A549 (cell line): Measurements from ENCODE around the gene KLRC3. TPM values are rescaled to one million over a fixed set of nuclear protein-coding genes. Genes with fewer than 3 reads are reported as not detected.
"Not testable (repeated sequence)": the region's sequence is repeated elsewhere in the genome, so short reads cannot be mapped to it uniquely, and the experiment has no call there.

ENCODE experiments used
- ATAC-seq, 2 experiments: fragments of 200-7000 bp in 1 of 2; fragments of >200 bp in 1 of 2; cut with Nextera tagmentation in 1 of 2; cut with Tn5 transposase in 1 of 2; 3 replicates each; pipeline versions ENCODE4 v1.8.0 to v1.9.1; 2018 to 2020; ENCODE audit warnings: mild to moderate bottlenecking in 1 of 2, moderate library complexity in 1 of 2
- CTCF ChIA-PET: fragments of 300-600 bp; sonication (Branson Sonifier 250); formaldehyde crosslinking; extraction: SDS; loops from one replicate; lab custom pipeline; 2021; ENCODE audit warnings: antibody characterized with exemption, inconsistent platforms; lab: Yijun Ruan, JAX
- POLR2A ChIA-PET: fragments of 350-600 bp; formaldehyde crosslinking; extraction: SDS; loops from one replicate; lab custom pipeline; 2021; ENCODE audit warnings: antibody characterized with exemption, inconsistent platforms; lab: Yijun Ruan, JAX
- DNase-seq, 2 experiments: peaks; one replicate each; pipeline versions ENCODE4 v3.0.0 to v3.0.0-alpha.2; 2011 to 2016; ENCODE audit warnings: low read depth in 1 of 2, low spot score in 1 of 2
- FAIRE-seq: peaks from 2 replicates; lab custom pipeline; 2011; peaks lifted over from hg19 to GRCh38; lab: Jason Lieb, UNC
- H3K27ac ChIP-seq, 2 experiments: fragments of >200 bp; sonication (Bioruptor Twin); formaldehyde crosslinking; 3 replicates each; pipeline ENCODE4 v1.5.1; 2016 to 2017
- H3K4me1 ChIP-seq: fragments of >200 bp; sonication (Bioruptor Twin); formaldehyde crosslinking; 3 replicates; pipeline ENCODE4 v1.6.1; 2016
- H3K4me2 ChIP-seq: fragments of >200 bp; sonication (Bioruptor Twin); formaldehyde crosslinking; 3 replicates; pipeline ENCODE4 v1.6.1; 2016
- H3K4me3 ChIP-seq: fragments of >200 bp; sonication (Bioruptor Twin); formaldehyde crosslinking; 3 replicates; pipeline ENCODE4 v1.5.1; 2016
- H3K9me3 ChIP-seq: fragments of >200 bp; sonication (Bioruptor Twin); formaldehyde crosslinking; 3 replicates; pipeline ENCODE4 v1.6.1; 2016
- BHLHE40 ChIP-seq: IDR thresholded peaks from 2 replicates; pipeline ENCODE4 v1.6.1; 2012; ENCODE audit warnings: low read depth, low read length, inconsistent platforms
- CEBPB ChIP-seq, 2 experiments: fragments of >200 bp in 1 of 2; sonication (Bioruptor Twin) in 1 of 2; formaldehyde crosslinking in 1 of 2; IDR thresholded peaks; 2 replicates each; pipeline ENCODE4 v1.6.1; 2012 to 2016
- CHD2 ChIP-seq: fragments of 150-350 bp; IDR thresholded peaks from 2 replicates; pipeline ENCODE4 v1.6.1; 2014; ENCODE audit warnings: low read length; ENCODE audit not compliant: partially characterized antibody
- CHD4 ChIP-seq: fragments of 200-600 bp; sonication (generic); IDR thresholded peaks from 2 replicates; pipeline ENCODE4 v1.6.1; 2016; ENCODE audit warnings: antibody characterized with exemption, mild to moderate bottlenecking, borderline replicate concordance
- EP300 ChIP-seq, 2 experiments: fragments of >200 bp; sonication (Bioruptor Twin); formaldehyde crosslinking; IDR thresholded peaks; 2 replicates in 1 of 2; 3 replicates in 1 of 2; pipeline ENCODE4 v1.6.1; 2016 to 2017
- FOSB ChIP-seq: fragments of 250-450 bp; sonication (Bioruptor Pico); IDR thresholded peaks from 2 replicates; pipeline ENCODE4 v1.5.0; 2020; ENCODE audit warnings: mild to moderate bottlenecking, moderate library complexity
- FOXS1 ChIP-seq: fragments of 250-450 bp; sonication (Bioruptor Pico); IDR thresholded peaks from 2 replicates; pipeline ENCODE4 v1.5.0; 2020; ENCODE audit warnings: mild to moderate bottlenecking, moderate library complexity
- GATA3 ChIP-seq: IDR thresholded peaks from 2 replicates; pipeline ENCODE4 v1.6.1; 2012; ENCODE audit warnings: borderline replicate concordance
- HEYL ChIP-seq: fragments of 250-450 bp; sonication (Bioruptor Pico); IDR thresholded peaks from 2 replicates; pipeline ENCODE4 v1.8.0; 2021; ENCODE audit warnings: mild to moderate bottlenecking, moderate library complexity
- HOXA7 ChIP-seq: fragments of 250-450 bp; sonication (Bioruptor Pico); IDR thresholded peaks from 2 replicates; pipeline ENCODE4 v1.5.0; 2020; ENCODE audit warnings: mild to moderate bottlenecking, moderate library complexity
- HOXB13 ChIP-seq: fragments of 250-450 bp; sonication (Bioruptor Pico); IDR thresholded peaks from 2 replicates; pipeline ENCODE4 v1.5.0; 2020; ENCODE audit warnings: low read depth, mild to moderate bottlenecking, moderate library complexity
- HOXB5 ChIP-seq: fragments of 250-450 bp; sonication (Bioruptor Pico); IDR thresholded peaks from 2 replicates; pipeline ENCODE4 v1.5.0; 2020; ENCODE audit warnings: mild to moderate bottlenecking, moderate library complexity
- JUNB ChIP-seq: fragments of >200 bp; sonication (Bioruptor Twin); formaldehyde crosslinking; IDR thresholded peaks from 2 replicates; pipeline ENCODE4 v1.6.1; 2016
- KDM5A ChIP-seq: fragments of 200-600 bp; sonication (generic); IDR thresholded peaks from 2 replicates; pipeline ENCODE4 v1.6.1; 2016; ENCODE audit warnings: antibody characterized with exemption, mild to moderate bottlenecking
- MAFK ChIP-seq: fragments of 450-650 bp; IDR thresholded peaks from 2 replicates; pipeline ENCODE4 v1.6.1; 2014; ENCODE audit not compliant: partially characterized antibody
- POLR2A ChIP-seq: IDR thresholded peaks from 2 replicates; pipeline ENCODE4 v1.6.1; 2012; ENCODE audit warnings: mild to moderate bottlenecking, low read length
- RFX5 ChIP-seq: fragments of 450-650 bp; IDR thresholded peaks from 2 replicates; pipeline ENCODE4 v1.7.1; 2014; ENCODE audit warnings: antibody characterized with exemption, mild to moderate bottlenecking, moderate library complexity
- RNF2 ChIP-seq: fragments of 200-600 bp; sonication (generic); IDR thresholded peaks from 2 replicates; pipeline ENCODE4 v1.6.1; 2016; ENCODE audit warnings: low read depth, mild to moderate bottlenecking, antibody characterized with exemption, moderate library complexity, borderline replicate concordance
- SMC3 ChIP-seq: fragments of >200 bp; sonication (Bioruptor Twin); formaldehyde crosslinking; IDR thresholded peaks from 3 replicates; pipeline ENCODE4 v1.6.1; 2018; ENCODE audit warnings: inconsistent platforms
- TP53 ChIP-seq: fragments of 250-450 bp; sonication (Bioruptor Pico); IDR thresholded peaks from 2 replicates; pipeline ENCODE4 v1.5.0; 2021; ENCODE audit warnings: mild to moderate bottlenecking, moderate library complexity
- ZC3H11A ChIP-seq: fragments of 450-650 bp; IDR thresholded peaks from 2 replicates; pipeline ENCODE4 v1.6.1; 2014; ENCODE audit warnings: antibody characterized with exemption, mild to moderate bottlenecking
- WGBS: methylation state at CpG from one replicate; pipeline ENCODE4 v1.1.6; 2017; ENCODE audit errors: missing lambda C conversion rate; 5-methylcytosine and 5-hydroxymethylcytosine counted together
- polyA plus RNA-seq, 4 experiments: library from polyadenylated mRNA; depleted of rRNA in 3 of 4; stranded (reverse); fragments of >200 nt; fragmentation: RNase III in 1 of 4; extraction: RNeasy Plus Mini Kit Qiagen cat#74134 plus additional on column Dnase treatment in 1 of 4; gene quantifications; 2 replicates in 3 of 4; 3 replicates in 1 of 4; pipeline ENCODE4 v1.2.3, GENCODE V29; 2011 to 2017
- TF ChIP-seq, protein P1 (sequence below): IDR thresholded peaks from 2 replicates; pipeline ENCODE4 v1.6.1; 2012
- TF ChIP-seq, protein P2 (sequence below): fragments of >200 bp; sonication (Bioruptor Twin); formaldehyde crosslinking; IDR thresholded peaks from 3 replicates; pipeline ENCODE4 v1.6.1; 2016
- TF ChIP-seq, protein P3 (sequence below): fragments of >200 bp; sonication (Bioruptor Twin); formaldehyde crosslinking; IDR thresholded peaks from 2 replicates; pipeline ENCODE4 v1.6.1; 2016

Gene KLRC3
- polyA plus RNA-seq, 2 of the 4 experiments (the other 2 are of a cell fraction) = 0.10 TPM; not detected in 1

DNA sequence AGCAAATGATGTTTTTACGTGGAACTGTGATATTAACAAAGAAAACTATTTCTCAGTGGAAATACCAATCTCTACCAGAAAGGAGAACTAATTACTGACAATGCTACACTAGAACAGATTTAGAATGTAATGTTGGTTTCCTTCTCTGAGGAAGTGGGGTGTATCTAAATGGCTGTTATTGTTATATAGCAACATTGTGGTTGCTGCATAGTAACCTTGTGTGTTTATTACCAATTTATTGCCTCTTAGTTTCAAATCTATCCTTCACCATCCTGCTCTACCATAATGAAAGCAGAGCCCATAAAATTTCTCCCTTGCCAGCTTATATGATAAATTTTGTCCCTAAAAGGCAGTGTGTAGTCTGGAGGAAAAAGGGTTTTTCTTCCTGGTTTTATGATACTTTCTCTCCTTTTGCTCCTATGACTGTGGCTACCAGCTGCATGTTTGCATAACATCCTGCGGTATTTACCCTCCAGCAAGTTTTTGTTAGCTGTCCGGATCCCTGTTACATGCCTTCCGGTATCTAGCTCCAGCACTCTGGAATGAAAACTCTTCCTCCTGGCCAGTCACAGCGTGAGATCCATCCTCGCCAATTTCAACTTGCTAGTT, 24.9 kb downstream of the KLRC3 start:
- peak overlapping the region; percentile 61 for H3K4me2 ChIP-seq
- POLR2A ChIA-PET = no interaction called here
- peak overlapping the region; percentile 71 to 73 for H3K27ac ChIP-seq
- FAIRE-seq (peak; percentile 78), DNase-seq (peak; percentile 38 to 91), ATAC-seq (peak; percentile 96 to 97)
- TF ChIP-seq CEBPB (IDR thresholded peaks at IDR 0.05) (peak; percentile 59 to 83; a peak in 3 of 4 replicates), SMC3 (0 out of 3 replicates have a peak, but pooled peaks have one; percentile 15), TP53 (CRISPR knock-in tag) (no peak), FOSB (CRISPR knock-in tag) (no peak), ZC3H11A (no peak), HOXA7 (CRISPR knock-in tag) (no peak), BHLHE40 (no peak), RNF2 (no peak), HOXB5 (CRISPR knock-in tag) (no peak), GATA3 (peak; percentile 59)
- TF ChIP-seq, protein P1, sequence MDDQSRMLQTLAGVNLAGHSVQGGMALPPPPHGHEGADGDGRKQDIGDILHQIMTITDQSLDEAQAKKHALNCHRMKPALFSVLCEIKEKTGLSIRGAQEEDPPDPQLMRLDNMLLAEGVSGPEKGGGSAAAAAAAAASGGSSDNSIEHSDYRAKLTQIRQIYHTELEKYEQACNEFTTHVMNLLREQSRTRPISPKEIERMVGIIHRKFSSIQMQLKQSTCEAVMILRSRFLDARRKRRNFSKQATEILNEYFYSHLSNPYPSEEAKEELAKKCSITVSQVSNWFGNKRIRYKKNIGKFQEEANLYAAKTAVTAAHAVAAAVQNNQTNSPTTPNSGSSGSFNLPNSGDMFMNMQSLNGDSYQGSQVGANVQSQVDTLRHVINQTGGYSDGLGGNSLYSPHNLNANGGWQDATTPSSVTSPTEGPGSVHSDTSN = no peak
- TF ChIP-seq, protein P2, sequence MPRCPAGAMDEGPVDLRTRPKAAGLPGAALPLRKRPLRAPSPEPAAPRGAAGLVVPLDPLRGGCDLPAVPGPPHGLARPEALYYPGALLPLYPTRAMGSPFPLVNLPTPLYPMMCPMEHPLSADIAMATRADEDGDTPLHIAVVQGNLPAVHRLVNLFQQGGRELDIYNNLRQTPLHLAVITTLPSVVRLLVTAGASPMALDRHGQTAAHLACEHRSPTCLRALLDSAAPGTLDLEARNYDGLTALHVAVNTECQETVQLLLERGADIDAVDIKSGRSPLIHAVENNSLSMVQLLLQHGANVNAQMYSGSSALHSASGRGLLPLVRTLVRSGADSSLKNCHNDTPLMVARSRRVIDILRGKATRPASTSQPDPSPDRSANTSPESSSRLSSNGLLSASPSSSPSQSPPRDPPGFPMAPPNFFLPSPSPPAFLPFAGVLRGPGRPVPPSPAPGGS = 0 out of 3 replicates have a peak, but pooled peaks have one; percentile 21
- CTCF ChIA-PET = interaction anchor here (0.8 kb wide), 1 partner anchor 10 kb away, joined by 3 read pairs; no protein-coding TSS in a partner anchor
- H3K4me1 ChIP-seq = peaks cover 27% of the 10 kb centered on the region
- peak overlapping the region; percentile 36 for H3K4me3 ChIP-seq
- whole genome bisulfite sequencing = 16% methylated on average over 6 of the region's 6 CpGs
- H3K9me3 ChIP-seq = no peaks in the 10 kb centered on the region

DNA sequence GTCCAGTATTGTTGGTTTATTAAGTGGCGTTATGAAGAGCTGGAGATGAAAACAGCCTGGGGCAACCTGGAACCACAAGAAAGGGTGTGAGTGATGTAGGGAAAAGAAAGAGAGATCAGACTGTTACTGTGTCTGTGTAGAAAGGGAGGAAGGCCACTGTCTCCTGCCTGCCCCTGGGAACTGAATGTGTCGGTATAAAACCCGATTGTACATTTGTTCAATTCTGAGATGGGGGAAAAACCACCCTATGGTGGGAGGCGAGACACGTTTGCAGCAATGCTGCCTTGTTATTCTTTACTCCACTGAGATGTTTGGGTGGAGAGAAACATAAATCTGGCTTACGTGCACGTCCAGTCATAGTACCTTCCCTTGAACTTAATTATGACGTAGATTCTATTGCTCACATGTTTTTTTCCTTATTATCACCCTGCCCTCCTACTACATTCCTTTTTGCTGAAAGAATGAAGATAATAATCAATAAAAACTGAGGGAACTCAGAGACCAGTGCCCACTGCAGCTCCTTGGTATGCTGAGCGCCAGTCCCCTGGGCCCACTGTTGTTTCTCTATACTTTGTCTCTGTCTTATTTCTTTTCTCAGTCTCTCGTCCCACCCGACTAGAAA, 25.8 kb downstream of the KLRC3 start:
- H3K4me3 ChIP-seq, ATAC-seq, H3K9me3 ChIP-seq, POLR2A ChIA-PET, FAIRE-seq, DNase-seq, H3K4me2 ChIP-seq: not testable (repeated sequence)
- peaks cover 27% of the 10 kb centered on the region for H3K4me1 ChIP-seq
- WGBS = 89% methylated on average over 11 of the region's 11 CpGs
- H3K27ac ChIP-seq = peak overlapping the region; percentile 71 to 73; a peak in 5 of 6 replicates
- CTCF ChIA-PET = interaction anchor here (0.9 kb wide), 1 partner anchor 18 kb away, joined by 3 read pairs; no protein-coding TSS in a partner anchor

DNA sequence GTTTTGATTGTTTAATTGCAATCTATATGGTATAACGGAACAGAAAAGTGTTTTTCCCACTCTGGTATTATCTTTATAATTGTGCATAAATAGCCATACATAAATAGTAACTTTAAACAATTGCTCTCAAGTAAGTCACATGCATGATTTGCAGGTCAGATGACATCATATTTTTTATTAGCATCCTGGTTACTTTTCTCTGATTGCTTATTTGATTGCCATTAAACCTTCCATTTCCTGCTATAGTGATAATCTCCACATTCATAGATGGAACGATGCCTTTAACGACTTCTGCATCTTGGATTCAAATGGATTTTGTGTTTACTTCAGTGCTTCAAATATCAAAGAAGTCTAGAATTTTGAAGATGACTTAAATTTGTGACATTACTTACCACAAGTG, 27.1 kb downstream of the KLRC3 start:
- H3K4me1 ChIP-seq = peaks cover 27% of the 10 kb centered on the region
- TF ChIP-seq CHD2 = no peak
- TF ChIP-seq, protein P2 = no peak
- TF ChIP-seq CHD4 = no peak
- TF ChIP-seq KDM5A = no peak
- TF ChIP-seq JUNB = no peak
- TF ChIP-seq MAFK = no peak
- TF ChIP-seq FOXS1 (CRISPR knock-in tag) = no peak
- TF ChIP-seq, protein P3, sequence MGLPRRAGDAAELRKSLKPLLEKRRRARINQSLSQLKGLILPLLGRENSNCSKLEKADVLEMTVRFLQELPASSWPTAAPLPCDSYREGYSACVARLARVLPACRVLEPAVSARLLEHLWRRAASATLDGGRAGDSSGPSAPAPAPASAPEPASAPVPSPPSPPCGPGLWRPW = no peak
- no peak for TF ChIP-seq CEBPB (IDR thresholded peaks at IDR 0.05)
- no peak for TF ChIP-seq POLR2A
- no peak for TF ChIP-seq HEYL (CRISPR knock-in tag)
- TF ChIP-seq HOXB13 (CRISPR knock-in tag) = no peak
- no peak for TF ChIP-seq RFX5
- no peak for TF ChIP-seq EP300 (IDR thresholded peaks at IDR 0.05)
- ChIA-PET POLR2A (no interaction called here), CTCF (interaction anchor here (1.5 kb wide), 1 partner anchor 26 kb away, joined by 3 read pairs; no protein-coding TSS in a partner anchor)
- no peak for DNase-seq
- no peak for FAIRE-seq
- no peaks in the 10 kb centered on the region for H3K9me3 ChIP-seq
- 59% methylated on average over 3 of the region's 3 CpGs for WGBS
- no peak overlapping the region for H3K4me2 ChIP-seq
- no peak overlapping the region for H3K4me3 ChIP-seq
- no peak overlapping the region for H3K27ac ChIP-seq
- no peak for ATAC-seq
